H1 (cell line): Measurements from ENCODE around the gene HOXB7. TPM values are rescaled to one million over a fixed set of nuclear protein-coding genes. Genes with fewer than 3 reads are reported as not detected.

ENCODE experiments used
- EP300 ChIP-seq, 2 experiments: IDR thresholded peaks; 1 replicate in 1 of 2; 2 replicates in 1 of 2; pipeline ENCODE4 v1.6.1; 2011 to 2012; ENCODE audit warnings: low read depth in 2 of 2, low read length in 2 of 2, mild to moderate bottlenecking in 2 of 2, borderline replicate concordance in 1 of 2, inconsistent platforms in 1 of 2, moderate library complexity in 1 of 2
- EZH2 ChIP-seq: fragments of 200-600 bp; sonication (generic); IDR thresholded peaks from 2 replicates; pipeline ENCODE4 v1.7.1; 2012; ENCODE audit warnings: low read depth, mild to moderate bottlenecking, moderate library complexity, low read length, inconsistent platforms; ENCODE audit not compliant: severe bottlenecking
- MAX ChIP-seq: IDR thresholded peaks from 2 replicates; pipeline ENCODE4 v1.6.1; 2012; ENCODE audit warnings: inconsistent platforms
- RXRA ChIP-seq: IDR thresholded peaks from 2 replicates; pipeline ENCODE4 v1.6.1; 2011; ENCODE audit warnings: low read depth, mild to moderate bottlenecking, low read length, moderate library complexity; ENCODE audit not compliant: insufficient read depth
- SIX5 ChIP-seq: IDR thresholded peaks from 2 replicates; pipeline ENCODE4 v1.6.1; 2011; ENCODE audit warnings: mild to moderate bottlenecking, low read depth, low read length
- polyA plus RNA-seq, 7 experiments: library from polyadenylated mRNA; depleted of rRNA in 3 of 7; stranded (reverse) in 5 of 7; unstranded in 2 of 7; fragments of >200 nt in 5 of 7; fragments of 200-250 nt in 2 of 7; gene quantifications; 1 replicate in 5 of 7; 2 replicates in 1 of 7; 4 replicates in 1 of 7; pipeline versions ENCODE4 v1.2.1 to v1.2.3, GENCODE V29; 2011 to 2013; ENCODE audit warnings: missing spikeins in 2 of 7, mixed read lengths in 2 of 7
- total RNA-seq: library from RNA; stranded (reverse); fragmentation: NEBNext Ultra II Directional; extraction: Animal tissue kit (Norgen Biotek cat#: 25700); gene quantifications from 2 replicates; pipeline ENCODE4 v1.2.1, GENCODE V29; 2021
- TF ChIP-seq, protein P1 (sequence below): IDR thresholded peaks from 2 replicates; pipeline ENCODE4 v1.6.1; 2011; ENCODE audit warnings: low read depth, mild to moderate bottlenecking, low read length; ENCODE audit not compliant: insufficient read depth

HOXB7 gene
- total and polyA plus RNA-seq, 2 of the 8 experiments (the other 6 are each of a cell fraction or from before 2014, with no cell fraction given), result not detected

DNA sequence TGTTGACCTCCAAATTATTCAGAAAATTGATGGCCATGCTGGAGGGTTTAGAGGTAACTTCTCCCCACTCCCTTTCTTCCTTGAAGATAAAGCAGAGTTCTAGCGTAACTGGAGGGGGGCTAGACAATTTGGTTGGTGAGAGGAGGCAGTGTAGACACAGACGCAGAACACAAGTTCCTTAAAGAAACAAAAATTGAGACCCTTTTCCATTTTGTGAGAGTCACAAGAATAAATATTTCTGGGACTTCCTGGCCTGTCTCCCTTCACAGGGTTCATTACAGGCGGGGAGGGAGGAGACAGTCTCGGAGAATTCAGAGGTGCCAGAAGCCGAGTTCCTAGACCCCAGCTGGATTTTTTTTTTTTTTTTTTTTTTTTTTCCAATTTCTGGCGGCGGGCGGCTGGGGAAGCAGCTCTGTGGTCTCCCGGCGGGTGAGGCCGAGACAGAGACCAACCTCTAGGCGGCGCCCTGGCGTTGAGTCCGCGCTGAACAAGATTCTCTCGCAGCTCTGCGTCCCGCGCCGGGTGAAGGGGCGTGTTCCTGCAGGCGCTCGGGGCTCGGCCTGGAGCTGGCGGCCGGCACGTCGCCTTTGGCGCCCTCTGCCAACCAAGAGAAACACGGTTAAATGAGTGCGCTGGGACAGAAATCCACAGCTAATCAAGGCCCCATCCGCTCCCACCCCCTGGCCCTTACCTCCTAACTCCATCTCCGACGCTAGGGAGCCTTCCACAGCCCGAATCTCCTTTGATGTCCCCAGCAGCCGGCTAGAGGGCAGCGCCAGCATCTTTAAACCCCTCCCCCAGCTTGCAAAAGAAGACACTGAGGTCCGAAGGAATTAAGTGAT is 25.6 kb upstream of the HOXB7 start (continued):
- TF ChIP-seq, protein P1, sequence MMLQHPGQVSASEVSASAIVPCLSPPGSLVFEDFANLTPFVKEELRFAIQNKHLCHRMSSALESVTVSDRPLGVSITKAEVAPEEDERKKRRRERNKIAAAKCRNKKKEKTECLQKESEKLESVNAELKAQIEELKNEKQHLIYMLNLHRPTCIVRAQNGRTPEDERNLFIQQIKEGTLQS, result 0 out of 2 replicates have a peak, but pooled peaks have one; percentile 6
- no peak for TF ChIP-seq SIX5
- TF ChIP-seq EZH2, result peak; percentile 78
- peak; percentile 61 for TF ChIP-seq MAX
- no peak for TF ChIP-seq RXRA
- no peak for TF ChIP-seq EP300 (IDR thresholded peaks at IDR 0.05; ENCODE audit: borderline replicate concordance in 1 of 2, low read depth in 2 of 2, low read length in 2 of 2)
